ENCODE results near the gene EMILIN3. TPM values are rescaled to one million over a fixed set of nuclear protein-coding genes. Genes with fewer than 3 reads are reported as not detected.
A peak's percentile ranks its signal among the peaks of the same experiment; 100 is the strongest.

EMILIN3 gene
- total and polyA plus RNA-seq, 12 donors = 0.42 to 4.1 (median 1.7) TPM

DNA sequence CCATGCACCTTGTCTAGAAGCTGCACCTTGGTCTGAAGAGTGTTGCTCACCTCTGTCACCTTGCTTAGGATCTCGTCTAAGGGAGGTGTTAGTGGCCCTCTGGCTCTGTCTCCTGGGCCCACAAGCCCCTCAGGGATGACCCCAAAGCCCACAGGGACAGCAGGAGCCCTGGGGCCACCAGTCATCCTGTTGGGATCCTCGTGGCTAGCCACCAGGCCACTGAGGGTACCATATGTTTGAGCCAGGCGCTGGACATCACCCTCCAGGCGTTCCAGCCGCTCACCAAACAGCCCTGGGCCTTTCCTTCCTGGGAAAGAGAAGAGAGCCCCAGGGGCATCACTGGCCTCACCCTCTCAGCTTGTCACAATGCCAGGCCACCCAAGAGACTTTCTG, 3.9 kb downstream of the EMILIN3 start:
- H3K27ac ChIP-seq = no peak overlapping the region
- H3K4me3 ChIP-seq = no peak overlapping the region
- intact Hi-C loops (cut with DNase I) = no loop called here
- H3K4me1 ChIP-seq (replicated peaks in 1 of 2) = no peaks in the 10 kb centered on the region
- no peaks in the 10 kb centered on the region for H3K36me3 ChIP-seq (replicated peaks in 1 of 2)
- 89 to 100% (median 93%) methylated on average over 2 to 5 of the region's 5 CpGs for WGBS, 4 donors
- H3K27me3 ChIP-seq = peaks cover 10% of the 10 kb centered on the region
- no peak for DNase-seq
- H3K9me3 ChIP-seq (replicated peaks in 1 of 3) = no peaks in the 10 kb centered on the region
- TF ChIP-seq, protein P1, sequence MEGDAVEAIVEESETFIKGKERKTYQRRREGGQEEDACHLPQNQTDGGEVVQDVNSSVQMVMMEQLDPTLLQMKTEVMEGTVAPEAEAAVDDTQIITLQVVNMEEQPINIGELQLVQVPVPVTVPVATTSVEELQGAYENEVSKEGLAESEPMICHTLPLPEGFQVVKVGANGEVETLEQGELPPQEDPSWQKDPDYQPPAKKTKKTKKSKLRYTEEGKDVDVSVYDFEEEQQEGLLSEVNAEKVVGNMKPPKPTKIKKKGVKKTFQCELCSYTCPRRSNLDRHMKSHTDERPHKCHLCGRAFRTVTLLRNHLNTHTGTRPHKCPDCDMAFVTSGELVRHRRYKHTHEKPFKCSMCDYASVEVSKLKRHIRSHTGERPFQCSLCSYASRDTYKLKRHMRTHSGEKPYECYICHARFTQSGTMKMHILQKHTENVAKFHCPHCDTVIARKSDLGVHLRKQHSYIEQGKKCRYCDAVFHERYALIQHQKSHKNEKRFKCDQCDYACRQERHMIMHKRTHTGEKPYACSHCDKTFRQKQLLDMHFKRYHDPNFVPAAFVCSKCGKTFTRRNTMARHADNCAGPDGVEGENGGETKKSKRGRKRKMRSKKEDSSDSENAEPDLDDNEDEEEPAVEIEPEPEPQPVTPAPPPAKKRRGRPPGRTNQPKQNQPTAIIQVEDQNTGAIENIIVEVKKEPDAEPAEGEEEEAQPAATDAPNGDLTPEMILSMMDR (IDR thresholded peaks at IDR 0.05) = no peak
- no peak for TF ChIP-seq POLR2A (IDR thresholded peaks at IDR 0.05)

DNA sequence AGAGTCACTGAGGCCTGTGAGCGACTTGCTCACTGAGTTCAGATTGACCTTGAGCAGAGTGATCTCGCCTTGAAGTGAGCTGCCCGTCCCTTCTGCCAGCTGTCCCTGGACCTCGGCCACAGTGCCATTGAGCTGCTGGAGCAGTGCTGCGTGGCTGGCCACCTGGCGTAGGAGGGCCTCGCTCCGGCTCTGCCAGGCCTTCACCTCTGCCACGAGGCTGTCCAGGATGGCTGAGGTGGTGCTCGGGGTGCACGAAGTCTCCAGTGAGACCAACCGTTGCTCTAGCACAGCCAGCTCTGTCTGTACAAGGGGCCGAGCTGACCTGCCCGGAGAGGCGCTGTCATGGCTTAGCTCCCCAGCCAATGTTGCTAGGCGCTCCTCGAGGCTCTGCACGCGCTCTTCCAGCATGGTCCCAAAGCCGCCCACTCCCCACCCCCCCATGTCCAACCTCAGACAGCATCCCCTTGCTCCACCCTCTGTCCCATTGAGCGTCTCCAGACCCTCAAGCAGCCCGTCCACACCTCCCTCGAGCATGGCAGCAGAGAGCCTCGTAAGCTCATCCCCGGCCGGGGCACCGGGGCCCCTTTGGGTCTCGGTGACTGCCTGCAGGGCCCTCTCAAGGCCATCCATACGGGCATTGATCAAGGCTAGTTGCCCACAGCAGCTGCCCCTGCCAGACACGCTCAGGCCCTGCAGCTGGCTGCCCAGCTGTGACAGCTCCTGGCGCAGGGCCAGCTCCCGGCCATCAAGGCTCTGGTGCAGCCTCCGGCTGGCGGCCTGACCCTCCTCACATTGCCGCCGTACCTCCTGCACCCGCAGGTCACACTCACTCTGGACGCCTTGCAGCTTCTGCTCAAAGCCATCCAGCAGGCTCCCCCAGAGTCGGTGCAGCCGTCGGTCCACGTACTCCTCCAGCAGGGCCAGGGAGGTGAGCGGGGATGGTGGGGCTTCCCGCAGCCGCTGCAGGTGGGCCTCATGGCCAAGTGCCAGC, 4.6 kb downstream of the EMILIN3 start:
- no peaks in the 10 kb centered on the region for H3K9me3 ChIP-seq (replicated peaks in 1 of 3)
- TF ChIP-seq, protein P1 (IDR thresholded peaks at IDR 0.05) = no peak
- TF ChIP-seq POLR2A (IDR thresholded peaks at IDR 0.05) = no peak
- 59 to 87% (median 62%) methylated on average over 16 to 45 of the region's 45 CpGs for WGBS, 4 donors
- H3K36me3 ChIP-seq (replicated peaks in 1 of 2) = no peaks in the 10 kb centered on the region
- no peak overlapping the region for H3K4me3 ChIP-seq
- H3K27ac ChIP-seq = no peak overlapping the region
- H3K27me3 ChIP-seq = peaks cover 10% of the 10 kb centered on the region
- H3K4me1 ChIP-seq (replicated peaks in 1 of 2) = no peaks in the 10 kb centered on the region
- peak; percentile 38 to 79 (median 67) for DNase-seq
- intact Hi-C loops (cut with DNase I) = no loop called here

DNA sequence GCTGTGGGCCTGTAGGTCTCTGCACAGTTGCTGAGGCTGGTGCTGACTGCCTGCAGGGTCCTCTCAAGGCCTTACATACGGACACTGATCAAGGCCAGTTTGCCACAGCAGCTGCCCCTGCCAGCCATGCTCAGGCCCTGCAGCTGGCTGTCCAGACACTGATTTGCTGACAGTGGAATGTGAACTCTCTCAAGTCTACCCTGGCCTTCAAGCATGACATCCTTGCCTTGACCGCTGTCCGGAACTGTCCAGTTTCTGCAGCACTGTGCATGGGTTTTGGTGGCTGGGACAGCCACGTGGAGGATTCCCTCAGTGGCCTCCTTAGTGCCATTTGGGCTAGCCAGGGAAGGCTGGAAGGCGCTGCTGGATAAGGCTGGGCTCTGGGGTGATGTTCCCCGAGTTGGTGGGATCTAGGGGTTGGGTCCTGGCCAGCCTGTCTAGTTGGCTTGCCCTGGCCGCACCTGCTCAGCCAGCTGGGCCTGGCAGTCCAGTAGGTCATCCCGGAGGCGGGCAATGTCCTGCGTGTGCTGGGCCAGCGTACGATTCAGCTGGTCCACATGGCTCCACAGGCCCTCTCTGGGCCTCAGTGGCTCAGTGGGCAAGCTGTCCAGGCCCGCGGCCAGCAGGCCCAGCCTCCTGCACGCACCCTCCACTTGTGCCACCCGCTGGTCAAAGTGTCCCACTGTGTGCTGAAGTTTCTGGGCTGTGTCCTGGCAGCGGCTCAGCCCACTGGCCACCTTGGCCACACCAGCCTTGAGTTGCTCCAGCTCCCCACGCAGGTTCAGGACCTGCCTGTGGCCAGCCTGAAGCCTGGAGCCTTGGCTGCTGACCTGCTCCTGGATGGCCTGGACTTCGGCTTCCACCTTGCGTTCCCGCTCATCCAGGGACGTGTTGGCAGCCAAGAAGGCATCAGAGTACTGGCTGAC, 5.5 kb downstream of the EMILIN3 start:
- Histone ChIP-seq H3K4me1 (replicated peaks in 1 of 2) (no peaks in the 10 kb centered on the region), H3K27ac (no peak overlapping the region), H3K27me3 (peaks cover 7% of the 10 kb centered on the region), H3K9me3 (replicated peaks in 1 of 3) (no peaks in the 10 kb centered on the region), H3K4me3 (no peak overlapping the region), H3K36me3 (replicated peaks in 1 of 2) (no peaks in the 10 kb centered on the region)
- no peak for DNase-seq
- intact Hi-C loops (cut with DNase I) = no loop called here
- 66 to 85% (median 79%) methylated on average over 11 to 22 of the region's 22 CpGs; no CpG with 5 or more reads in 1 of the 4 donors for WGBS, 4 donors
- TF ChIP-seq, protein P1 (IDR thresholded peaks at IDR 0.05) = no peak
- TF ChIP-seq POLR2A (IDR thresholded peaks at IDR 0.05) = no peak

DNA sequence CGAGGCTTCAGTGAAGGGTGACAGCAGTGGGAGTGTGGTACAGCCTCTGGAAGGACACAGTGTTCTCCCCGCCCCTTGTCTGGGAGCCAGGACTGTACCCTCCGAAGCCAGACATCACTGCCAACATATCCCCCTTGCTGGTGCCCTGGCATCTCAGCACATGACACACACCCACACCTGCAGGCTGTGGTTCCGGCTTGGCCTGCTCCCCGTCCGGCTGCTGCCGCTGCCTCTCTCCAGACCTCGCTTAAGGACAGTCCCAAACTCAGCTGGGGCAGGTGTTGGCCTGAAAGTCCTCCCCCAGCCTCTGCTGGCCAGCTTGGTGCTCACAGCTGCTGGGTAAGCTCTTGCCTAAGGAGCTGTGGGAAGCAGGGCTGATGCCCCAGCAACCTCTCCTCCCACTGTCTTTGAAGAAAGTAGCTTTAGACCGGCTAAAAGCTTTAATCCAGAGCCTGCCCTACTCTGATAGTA, 7.0 kb downstream of the EMILIN3 start:
- no peaks in the 10 kb centered on the region for H3K9me3 ChIP-seq (replicated peaks in 1 of 3)
- H3K4me1 ChIP-seq (replicated peaks in 1 of 2) = no peaks in the 10 kb centered on the region
- intact Hi-C loops (cut with DNase I) = no loop called here
- H3K36me3 ChIP-seq (replicated peaks in 1 of 2) = no peaks in the 10 kb centered on the region
- TF ChIP-seq, protein P1 (IDR thresholded peaks at IDR 0.05) = no peak
- no peak for TF ChIP-seq POLR2A (IDR thresholded peaks at IDR 0.05)
- H3K4me3 ChIP-seq = no peak overlapping the region
- 88 to 94% (median 92%) methylated on average over 2 to 9 of the region's 9 CpGs for WGBS, 4 donors
- no peak overlapping the region for H3K27ac ChIP-seq
- DNase-seq = no peak
- no peaks in the 10 kb centered on the region for H3K27me3 ChIP-seq
